Muscle of arm (tissue), 12 donors: ENCODE results near the gene IPO11. TPM values are rescaled to one million over a fixed set of nuclear protein-coding genes. Genes with fewer than 3 reads are reported as not detected.
A peak's percentile ranks its signal among the peaks of the same experiment; 100 is the strongest.
"Not testable (repeated sequence)": the region's sequence is repeated elsewhere in the genome, so short reads cannot be mapped to it uniquely, and the experiment has no call there.

Experiments
- DNase-seq: peaks from one replicate; pipeline ENCODE4 v3.0.0-alpha.2; 2013
- polyA plus RNA-seq, 12 donors: library from polyadenylated mRNA; unstranded; fragments of 120-200 nt; gene quantifications; one replicate each; pipeline ENCODE4 v1.2.1, GENCODE V29; 2013; ENCODE audit not compliant: insufficient read length in 12 of 12

The IPO11 gene
- polyA plus RNA-seq, 12 donors = 19.9 to 29.1 (median 25.9) TPM; not detected in 1

DNA sequence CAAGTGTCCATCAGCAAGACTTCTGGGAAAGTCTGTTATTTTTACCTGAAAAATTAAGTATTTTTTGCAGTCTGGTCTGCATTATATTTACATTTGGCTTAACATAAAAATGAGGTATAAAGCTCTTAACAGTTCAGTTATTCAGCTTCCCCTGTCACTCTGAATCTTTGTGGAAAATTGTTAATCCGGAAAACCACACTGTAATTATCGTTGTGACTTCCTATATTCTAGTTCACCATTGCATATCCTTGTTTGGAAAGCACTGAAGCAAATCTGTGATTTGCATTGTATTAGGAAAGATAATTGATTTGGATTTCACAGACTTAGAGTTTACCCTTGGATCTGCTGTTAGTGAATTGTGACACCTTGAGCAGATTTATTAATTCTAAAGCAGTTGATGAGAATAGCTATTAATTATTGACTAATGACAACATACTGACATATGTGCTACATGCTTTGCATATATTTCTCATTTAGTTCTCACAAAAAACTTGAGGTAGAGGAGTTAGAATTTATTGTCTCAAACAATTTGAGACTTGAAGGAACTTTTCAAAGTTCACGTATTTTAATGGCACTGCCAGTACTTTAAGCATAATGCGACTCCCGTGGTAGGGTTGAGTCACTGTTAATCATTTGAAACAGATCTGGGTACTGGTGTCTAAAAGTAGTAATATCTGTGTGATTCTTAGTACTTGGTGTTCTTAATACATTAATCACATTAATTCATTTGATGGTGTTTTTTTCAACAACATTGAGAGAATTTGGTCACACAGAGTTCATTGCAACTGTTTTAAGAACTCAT, 94.3 kb downstream of the IPO11 start:
- no peak for DNase-seq

DNA sequence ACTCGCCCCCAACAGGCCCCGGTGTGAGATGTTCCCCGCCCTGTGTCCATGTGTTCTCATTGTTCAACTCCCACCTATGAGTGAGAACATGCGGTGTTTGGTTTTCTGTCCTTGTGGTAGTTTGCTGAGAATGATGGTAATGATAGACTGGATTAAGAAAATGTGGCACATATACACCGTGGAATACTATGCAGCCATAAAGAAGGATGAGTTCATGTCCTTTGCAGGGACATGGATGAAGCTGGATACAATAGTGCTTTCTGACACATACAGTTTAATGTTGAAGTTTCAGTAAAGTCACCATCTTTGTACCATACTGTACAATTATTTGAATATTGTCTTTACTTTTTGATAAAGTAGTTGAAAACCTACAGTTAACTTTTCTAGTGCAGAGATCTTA, 96.2 kb downstream of the IPO11 start:
- DNase-seq = not testable (repeated sequence)

DNA sequence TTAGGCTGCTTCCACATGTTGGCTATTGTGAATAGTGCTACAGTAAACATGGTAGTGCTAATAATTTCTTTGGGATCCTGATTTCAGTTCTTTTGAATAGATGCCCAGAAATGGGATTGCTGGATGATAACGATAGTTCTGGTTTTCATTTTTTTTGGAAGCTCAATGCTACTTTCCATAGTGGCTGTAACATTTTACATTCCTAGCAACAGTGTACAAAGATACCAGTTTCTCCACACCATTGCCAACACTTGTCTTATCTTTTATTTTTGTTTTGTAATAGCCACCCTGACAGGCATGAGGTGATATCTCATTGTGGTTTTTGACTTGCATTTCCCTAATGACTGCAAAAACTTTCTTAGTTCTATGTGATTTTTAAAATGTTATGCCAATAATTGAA, 97.2 kb downstream of the IPO11 start:
- DNase-seq = no peak

DNA sequence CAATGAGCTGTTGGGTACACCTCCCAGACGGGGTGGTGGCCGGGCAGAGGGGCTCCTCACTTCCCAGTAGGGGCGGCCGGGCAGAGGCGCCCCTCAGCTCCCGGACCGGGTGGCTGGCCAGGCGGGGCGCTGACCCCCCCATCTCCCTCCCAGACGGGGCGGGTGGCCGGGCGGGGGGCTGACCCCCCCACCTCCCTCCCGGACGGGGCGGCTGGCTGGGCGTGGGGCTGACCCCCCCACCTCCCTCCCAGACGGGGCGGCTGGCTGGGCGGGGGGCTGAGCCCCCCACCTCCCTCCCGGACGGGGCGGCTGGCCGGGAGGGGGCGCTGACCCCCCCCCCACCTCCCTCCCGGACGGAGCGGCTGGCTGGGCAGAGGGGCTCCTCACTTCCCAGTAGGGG, 100.5 kb downstream of the IPO11 start:
- not testable (repeated sequence) for DNase-seq

DNA sequence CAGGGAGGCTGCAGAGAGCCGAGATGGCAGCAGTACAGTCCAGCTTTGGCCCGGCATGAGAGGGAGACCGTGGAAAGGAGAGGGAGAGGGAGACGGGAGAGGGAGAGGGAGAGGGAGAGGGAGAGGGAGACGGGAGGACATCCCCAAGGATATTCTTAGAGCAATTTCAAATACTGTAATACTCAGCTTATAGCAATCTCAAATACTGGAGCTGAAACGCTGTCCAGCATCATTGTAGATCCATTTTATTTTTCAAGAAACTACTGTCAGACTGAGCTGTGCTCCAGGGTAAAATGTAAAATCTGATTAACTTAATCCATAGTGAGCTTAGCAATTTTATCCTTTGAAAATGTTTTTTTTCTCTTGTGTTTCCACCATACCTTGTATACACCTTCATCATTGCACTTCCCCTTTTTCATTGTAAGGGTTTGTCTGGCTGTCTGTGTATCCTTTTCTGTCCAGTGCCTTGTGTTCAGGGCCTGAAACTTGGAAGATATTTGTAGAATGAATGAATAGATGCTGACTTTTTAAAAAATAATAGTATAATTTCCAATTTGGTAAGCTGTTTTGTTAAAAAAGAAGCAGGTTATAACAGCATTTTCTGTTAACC, 102.1 kb downstream of the IPO11 start:
- no peak for DNase-seq

DNA sequence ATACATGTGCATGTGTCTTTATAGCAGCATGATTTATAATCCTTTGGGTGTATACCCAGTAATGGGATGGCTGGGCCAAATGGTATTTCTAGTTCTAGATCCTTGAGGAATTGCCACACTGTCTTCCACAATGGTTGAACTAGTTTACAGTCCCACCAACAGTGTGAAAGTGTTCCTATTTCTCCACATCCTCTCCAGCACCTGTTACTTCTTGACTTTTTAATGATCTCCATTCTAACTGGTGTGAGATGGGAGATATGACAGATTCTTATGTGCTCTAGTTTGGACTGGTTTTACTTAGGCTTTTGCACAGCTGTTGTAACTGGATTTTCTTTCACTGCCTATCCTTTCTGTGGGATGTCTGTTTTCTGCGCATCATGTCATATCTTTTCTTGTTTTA, 108.2 kb downstream of the IPO11 start:
- DNase-seq = not testable (repeated sequence)

DNA sequence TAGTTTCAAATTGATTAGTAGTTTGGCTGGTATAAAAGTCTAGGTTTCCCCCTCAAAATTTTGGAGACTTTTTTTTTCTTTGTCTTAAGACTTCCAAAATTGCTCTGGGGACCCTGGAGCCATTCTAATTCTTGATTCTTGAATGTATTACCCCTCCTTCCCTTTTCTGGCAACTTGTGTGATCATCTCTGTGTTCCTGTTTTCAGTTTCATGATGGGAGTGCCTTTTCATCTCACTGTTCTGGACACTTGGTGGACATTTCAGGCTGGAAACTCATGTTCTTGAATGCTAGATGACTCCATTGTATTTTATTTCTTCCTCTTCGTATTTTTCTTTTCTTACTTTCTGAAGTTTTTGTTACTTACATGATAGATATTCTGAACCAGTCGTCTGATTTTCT, 108.8 kb downstream of the IPO11 start:
- no peak for DNase-seq

DNA sequence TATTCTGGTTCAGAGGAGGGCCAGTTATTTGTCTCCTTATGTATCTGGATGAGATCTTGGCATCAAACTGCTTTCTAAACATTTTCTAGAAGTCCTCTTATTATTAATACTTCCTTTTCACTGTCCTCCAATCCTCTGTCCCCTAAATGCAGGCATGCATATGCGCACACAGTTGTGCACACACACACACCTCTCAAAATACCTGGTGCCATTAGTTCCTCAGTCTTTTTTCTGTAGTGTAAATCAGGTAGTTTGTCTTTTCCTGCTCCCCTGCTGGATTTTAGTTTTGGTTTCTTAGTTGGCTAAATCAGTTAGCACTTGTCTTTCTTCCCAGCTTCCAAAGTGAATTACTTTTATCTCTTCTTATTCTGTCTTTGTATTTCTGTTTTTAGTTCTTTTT, 110.2 kb downstream of the IPO11 start:
- no peak for DNase-seq

DNA sequence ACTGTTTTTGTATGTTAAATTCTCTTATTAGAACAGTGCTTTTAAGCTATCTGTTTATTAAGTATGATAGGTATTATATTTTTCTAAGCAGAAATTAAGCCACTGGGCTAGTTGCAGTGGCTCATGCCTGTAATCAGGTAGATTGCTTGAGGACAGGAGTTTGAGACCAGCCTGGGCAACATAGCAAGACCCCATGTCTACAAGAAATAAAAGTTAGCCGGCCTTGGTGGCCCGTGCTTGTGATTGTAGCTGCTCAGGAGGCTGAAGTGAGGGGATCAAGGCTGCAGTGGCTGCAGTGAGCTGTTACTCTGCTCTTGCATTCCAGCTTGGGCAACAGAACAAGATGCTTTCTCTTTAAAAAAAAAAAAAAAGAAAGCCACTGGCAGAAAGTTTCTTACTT, 121.0 kb downstream of the IPO11 start:
- no peak for DNase-seq

DNA sequence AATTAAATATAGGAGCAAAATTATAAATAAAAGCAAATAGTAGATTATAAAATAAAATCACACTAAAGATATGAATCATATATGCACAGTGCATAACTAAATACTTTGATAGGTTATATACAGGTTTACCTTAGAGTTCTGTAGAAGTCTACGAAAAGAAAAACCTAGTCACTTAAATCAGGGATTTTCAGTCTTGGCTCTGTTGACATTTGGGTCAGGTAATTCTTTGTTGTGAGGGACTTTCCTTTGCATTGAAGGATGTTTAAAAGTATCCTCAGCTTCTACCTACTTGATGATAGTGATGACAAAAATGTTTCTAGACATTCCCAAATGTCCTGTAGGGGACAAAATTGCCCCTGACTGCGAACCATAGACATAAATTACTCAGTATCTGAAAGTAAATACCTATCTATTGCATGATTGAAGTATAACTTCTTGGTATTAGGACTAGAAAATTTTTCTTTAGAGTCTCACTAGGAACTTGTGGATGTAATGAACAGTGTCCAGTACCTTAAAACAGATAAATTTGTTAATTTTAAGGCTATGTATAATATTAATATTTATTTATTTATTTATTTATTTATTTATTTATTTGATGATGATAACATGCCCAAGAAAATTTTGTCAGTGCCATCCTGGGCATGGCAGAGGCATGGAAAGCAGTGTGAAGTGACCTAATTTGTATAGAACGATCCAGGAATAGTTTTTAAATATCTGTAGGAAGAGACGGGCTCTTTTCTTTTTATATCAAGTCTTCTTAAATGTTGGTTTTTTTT, 122.1 kb downstream of the IPO11 start:
- no peak for DNase-seq

DNA sequence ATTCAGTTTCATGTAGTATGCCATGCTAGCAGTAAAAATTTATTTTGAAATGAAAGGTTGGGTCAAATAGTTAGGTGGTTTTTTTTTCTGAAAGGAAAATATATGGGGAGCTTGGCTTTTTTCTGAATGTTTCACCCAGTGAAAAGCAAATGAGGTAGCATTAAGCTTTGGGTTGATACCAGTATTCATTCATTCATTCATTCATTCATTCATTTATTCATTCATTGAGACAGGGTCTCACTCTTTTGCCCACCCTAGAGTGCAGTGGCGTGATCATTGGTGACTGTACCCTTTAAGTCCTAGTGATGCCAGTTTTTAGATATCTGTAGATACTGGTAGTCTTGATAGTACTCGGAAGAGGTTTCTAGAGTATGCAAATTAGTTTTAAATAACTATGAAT, 123.7 kb downstream of the IPO11 start:
- no peak for DNase-seq

DNA sequence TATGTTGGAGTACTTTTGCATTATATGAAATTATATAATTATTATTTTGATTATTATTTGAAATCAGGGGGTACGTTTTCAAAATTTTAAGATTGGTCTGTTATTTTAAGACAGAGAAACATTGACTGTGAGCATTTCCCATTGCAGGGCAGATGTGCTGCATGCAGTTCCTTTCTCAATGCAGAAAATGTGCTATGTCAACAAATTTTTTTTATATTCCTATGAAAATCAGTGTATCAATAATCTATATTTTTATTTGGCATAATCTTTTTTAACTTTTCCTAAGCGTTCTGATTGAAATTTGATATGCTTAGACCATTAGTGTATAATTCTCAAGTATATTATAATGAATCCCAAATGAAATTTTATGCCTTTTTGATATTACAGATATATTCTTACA, 124.2 kb downstream of the IPO11 start:
- DNase-seq = no peak

DNA sequence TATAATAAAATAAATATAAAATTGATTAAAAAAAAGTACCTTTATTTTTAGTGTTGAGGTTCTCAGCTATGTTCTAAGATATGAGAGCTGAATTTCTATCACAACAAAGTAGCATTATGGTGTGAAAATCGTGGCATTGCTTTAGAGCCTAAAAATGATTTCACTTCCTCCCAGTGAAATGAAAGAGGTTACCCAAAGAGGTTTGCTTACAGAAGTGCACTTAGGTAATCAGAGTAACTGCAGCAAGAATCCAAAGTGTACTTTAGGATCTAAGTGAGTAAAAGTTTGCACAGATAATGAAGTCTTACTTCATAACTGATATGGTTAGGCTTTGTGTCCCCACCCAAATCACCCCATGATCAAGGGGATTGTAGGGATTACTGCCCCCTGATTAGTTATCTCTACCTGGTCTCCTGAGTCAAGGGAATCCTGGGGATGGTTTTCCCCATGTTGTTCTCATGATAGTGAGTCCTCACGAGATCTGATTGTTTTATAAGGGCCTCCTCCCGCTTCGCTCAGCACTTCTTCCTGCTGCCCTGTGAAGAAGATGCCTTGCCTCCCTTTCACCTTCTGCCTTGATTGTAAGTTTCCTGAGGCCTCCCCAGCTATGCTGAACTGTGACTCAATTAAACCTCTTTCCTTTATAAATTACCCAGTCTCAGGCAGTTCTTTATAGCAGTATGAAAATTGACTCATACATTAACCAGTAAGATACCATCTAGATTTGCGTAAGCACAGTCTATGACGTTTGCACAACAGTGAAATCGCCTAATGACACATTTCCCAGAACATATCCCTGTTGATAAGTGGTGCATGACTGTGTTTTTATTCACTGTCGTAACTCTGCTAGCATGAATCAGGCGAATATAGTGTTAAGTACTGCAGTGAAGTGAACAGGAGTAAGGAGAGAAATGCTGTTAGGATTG, 125.7 kb downstream of the IPO11 start:
- DNase-seq = no peak

DNA sequence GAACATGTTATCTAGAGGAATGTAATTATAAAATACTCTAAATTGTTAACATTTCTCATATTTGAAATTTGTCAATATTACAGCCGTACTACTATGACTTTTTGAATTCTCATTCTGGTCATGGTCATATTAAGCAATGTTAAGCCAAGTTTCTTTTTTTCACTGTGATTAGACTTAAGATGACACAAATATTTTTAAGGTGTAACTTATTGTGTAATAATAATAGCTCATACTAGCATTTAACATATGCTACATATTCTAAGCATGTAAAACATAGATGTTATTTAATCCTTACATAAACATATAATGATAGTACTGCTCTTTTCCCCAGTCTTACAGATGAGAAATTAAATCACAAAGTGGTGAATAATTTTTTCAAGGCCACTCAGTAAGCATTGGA, 130.2 kb downstream of the IPO11 start:
- DNase-seq = no peak

DNA sequence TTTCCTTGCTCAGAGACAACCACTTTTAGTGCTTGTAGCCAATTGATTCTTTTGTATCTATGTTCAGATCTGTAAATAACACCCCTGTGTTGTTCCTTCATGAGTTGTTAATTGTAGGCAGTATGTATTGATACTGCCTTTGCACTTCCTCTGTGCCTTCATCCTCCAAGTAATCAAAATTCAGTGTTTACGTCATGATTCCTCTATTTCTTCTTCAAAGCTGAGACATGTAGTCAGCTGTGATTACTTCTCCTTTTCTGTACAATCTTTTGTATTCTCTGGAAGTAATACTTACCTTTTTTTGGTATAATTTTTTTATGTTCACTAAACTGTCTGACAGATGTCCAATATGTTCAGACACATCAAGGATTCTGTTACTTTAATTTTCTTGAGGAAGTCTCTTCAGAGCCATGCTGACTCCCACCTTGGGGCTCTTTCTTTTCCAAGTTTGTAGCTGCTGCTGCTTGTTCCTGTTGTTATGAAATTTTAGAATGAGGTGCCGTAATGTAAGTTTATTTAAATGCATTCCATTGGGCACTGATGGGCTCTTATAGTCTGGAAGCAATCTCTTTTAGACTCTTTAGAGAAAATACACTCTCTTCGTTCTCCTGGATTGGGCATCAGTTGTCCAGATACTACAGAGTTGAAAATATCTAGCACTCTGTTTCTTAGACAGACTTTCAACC, 135.5 kb downstream of the IPO11 start:
- DNase-seq = peak; percentile 0

DNA sequence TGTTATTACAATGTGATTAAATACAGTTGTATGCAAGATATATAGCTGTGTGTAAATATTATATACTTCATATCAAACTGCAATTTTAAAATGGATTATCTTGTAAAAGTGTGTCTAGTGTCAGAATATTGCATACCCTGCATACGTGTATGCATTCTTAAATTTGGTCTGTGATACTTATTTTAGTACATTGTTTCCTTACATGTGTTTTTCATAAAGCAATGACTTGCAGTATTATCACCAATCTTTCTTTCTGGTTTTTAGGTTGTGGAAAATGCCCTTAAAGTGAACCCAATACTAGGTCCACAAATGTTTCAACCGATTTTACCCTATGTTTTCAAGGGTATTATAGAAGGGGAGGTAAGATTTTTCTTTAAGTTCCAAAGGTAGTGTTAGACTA, 137.5 kb downstream of the IPO11 start:
- DNase-seq = no peak

DNA sequence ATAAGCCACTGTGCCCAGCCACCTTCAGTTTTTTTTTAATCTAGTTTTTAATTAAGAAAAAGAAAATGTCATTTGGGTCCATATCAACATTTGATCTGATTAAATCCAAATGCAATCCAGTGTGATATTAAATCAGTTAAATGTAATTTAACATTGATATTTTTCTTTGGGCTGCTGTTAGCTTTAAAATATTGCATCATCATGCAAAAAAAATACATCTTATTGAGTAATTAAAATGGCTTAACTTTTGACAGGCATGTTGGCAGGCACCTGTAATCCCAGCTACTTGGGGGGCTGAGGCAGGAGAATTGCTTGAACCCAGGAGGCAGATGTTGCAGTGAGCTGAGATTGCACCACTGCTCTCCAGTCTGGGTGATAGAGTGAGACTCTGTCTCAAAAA, 143.4 kb downstream of the IPO11 start:
- DNase-seq = no peak

DNA sequence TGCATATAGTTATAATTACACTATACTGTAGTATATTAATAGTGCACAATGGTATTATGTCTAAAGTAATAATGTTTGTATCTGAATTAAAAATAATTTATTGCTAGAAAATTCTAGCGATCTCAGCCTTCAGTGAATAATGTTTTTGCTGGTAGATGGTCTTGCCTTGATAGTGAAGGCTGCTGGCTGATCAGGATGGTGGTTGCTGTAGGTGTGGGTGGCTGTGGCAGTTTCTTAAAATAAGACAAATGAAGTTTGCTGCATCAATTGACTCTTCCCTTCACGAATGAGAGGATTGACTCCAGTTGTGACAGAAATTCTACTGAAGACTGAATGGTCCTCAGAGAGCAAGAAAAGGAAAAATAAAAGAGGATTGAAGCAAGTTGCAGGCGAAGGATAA, 146.4 kb downstream of the IPO11 start:
- no peak for DNase-seq

DNA sequence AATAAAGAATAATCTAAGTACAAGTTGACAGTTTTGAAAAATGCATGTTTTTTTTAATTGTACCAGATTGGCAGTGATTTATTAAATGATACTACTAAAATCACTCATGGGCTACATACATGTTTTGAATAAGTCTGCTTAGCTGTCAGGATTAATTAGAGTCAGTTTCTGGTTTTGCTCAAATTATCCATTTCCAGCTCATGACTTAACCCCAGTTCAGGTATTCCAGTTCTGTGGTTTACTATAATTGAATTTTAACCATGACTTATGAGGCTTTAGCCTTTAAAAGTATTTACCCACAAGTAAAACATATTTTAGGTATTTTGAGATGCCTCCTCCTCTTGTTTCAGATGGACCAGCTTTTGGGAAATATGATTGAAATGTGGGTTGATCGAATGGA, 148.2 kb downstream of the IPO11 start:
- DNase-seq = no peak

DNA sequence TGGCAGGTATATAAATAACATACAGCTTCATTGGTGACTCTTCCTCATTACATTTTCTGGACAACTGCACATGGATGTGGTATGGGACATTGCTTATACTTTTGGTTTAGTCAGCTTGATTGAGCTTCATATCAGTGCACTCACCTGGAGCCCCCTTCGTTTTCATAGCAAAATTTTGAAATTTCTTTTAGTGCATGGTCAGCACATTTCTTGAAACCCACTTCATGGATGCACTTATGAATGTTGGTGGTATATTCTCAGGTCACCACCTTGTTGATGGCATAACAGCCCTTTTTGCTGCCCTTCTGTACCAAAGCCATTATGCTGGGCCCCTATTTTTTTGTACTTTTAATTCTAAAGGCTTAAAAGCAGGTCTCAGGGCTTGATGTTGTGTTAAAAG, 149.3 kb downstream of the IPO11 start:
- DNase-seq = no peak

DNA sequence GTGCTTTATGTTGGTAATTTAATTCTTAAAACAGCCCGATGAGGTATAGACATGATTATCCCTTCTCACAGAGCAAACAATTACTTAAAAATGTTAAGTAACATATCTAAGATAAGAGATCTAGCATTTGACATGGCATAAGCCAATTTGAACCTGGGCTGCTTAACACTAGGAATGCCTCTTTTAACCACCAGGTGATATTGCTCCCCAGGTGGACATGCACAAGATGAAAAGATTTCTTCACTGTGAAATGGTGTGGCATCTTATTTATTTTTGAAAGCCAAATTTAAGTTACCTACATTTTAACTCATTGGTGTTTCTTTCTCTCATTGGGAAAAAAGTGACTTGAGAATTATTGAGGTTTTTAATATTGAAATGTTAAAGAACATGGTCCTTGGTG, 150.3 kb downstream of the IPO11 start:
- no peak for DNase-seq
